Right lobe of liver (tissue), 4 donors: ENCODE measurements around the gene OR1I1.

Experiments
- POLR2A ChIP-seq: fragments of 450-650 bp; IDR thresholded peaks from one replicate; pipeline ENCODE4 v1.6.1; 2017; ENCODE audit warnings: antibody characterized with exemption, mild to moderate bottlenecking
- TF ChIP-seq, protein P1 (sequence below), 4 donors: fragments of 200-600 bp in 3 of 4; fragments of 450-650 bp in 1 of 4; IDR thresholded peaks; one replicate each; pipeline versions ENCODE4 v1.5.1 to v1.8.0; 2016 to 2022; ENCODE audit warnings: antibody characterized with exemption in 4 of 4, mild to moderate bottlenecking in 2 of 4
- donor health status: DM: no; HTN: no; CAD: no.
- donor health status: DM: no; HTN: no; CAD: no.
- donor health status: DM: no; HTN: yes; CAD: no.

DNA sequence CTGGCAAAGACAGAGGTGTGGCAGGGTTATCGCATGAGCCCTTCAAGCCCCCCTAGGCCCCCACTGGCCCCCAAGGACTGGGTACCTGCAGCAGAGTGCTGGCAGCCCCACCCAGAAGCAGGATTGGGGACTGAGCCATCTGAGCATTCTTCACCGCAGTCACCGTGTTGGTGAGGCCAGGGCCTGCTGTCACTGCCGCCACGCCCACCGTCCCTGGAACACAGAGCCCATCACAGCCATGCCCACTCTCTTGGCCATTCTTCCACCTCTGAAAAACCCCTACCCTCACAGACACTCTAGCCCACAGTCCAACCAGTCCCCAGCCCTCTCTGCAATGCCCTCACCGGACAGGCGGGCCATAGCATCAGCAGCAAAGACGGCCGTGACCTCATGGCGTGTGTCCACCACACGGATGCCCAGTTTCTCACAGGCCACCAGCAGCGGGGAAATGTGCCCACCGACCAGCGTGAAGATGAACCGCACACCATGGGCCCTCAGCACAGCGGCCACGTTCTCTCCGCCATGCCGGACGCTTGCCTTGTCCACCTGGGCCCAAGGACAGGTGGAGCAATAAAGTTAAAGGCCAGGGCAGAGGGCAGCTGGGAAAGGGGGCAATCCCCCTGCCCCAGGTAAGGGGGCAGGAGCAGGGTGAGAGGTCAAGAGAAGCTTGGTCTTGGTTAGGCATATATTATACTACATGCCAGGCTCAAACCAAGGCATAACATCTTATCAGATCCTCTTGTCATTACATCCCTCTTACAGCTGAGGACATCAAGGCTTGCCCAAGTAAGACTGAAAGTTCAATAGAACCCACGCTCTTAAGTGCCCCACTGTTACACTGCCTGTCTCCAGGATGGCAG is 41.2 kb downstream of the OR1I1 start:
- TF ChIP-seq, protein P1, sequence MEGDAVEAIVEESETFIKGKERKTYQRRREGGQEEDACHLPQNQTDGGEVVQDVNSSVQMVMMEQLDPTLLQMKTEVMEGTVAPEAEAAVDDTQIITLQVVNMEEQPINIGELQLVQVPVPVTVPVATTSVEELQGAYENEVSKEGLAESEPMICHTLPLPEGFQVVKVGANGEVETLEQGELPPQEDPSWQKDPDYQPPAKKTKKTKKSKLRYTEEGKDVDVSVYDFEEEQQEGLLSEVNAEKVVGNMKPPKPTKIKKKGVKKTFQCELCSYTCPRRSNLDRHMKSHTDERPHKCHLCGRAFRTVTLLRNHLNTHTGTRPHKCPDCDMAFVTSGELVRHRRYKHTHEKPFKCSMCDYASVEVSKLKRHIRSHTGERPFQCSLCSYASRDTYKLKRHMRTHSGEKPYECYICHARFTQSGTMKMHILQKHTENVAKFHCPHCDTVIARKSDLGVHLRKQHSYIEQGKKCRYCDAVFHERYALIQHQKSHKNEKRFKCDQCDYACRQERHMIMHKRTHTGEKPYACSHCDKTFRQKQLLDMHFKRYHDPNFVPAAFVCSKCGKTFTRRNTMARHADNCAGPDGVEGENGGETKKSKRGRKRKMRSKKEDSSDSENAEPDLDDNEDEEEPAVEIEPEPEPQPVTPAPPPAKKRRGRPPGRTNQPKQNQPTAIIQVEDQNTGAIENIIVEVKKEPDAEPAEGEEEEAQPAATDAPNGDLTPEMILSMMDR (IDR thresholded peaks at IDR 0.05), result no peak
- no peak for TF ChIP-seq POLR2A
